HUDEP-2 (cell line): ENCODE measurements around the gene GPR17.

Experiments
- DNase-seq, 76 experiments: peaks; one replicate each; lab custom pipeline; 2025; ENCODE audit not compliant: unreplicated experiment in 76 of 76; lab: John Stamatoyannopoulos, UW

Gene GPR17, protein sequence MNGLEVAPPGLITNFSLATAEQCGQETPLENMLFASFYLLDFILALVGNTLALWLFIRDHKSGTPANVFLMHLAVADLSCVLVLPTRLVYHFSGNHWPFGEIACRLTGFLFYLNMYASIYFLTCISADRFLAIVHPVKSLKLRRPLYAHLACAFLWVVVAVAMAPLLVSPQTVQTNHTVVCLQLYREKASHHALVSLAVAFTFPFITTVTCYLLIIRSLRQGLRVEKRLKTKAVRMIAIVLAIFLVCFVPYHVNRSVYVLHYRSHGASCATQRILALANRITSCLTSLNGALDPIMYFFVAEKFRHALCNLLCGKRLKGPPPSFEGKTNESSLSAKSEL

DNA sequence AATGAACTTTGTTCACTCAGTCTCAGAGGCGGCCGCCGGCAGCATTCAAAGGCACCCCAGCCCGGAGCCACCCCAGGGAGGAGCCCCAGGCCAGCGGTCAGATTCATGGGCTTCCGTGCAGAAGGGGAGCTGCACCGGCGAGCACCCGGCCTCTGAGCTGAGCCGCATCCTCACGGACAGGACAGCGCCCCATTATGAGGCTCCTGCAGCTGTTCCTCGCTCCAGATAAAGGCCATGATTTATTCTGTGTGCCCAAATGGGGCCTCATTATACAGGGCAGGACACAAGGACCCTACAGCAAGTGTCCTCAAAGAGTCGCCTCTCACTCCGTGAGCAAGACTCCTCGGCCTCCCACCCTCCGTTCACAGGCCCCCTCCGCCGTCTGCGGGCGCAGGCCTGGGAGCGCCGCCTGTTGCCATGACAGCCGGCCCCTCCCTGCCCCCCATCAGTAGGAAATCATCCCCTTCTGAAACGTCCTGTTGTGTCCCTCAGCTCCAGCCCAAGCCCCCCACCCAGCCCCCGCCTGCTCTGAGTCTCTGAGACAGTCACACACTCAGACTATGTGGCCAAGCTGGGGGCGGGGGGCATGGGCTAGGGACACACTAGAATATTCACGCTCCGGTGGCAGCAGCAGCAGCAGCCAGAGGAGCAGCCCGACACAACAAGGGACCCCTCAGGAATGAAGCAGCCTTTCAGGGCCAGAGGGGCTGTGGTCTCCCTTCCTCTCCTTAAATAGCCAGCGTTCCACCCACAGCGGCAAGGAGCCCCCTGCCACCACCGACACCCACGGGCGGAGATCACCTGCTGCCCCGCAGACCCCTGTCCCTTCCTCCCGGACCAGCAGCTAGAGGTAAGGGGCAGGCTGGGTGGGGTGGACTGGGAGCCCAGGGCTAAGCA lies at the start of gene GPR17:
GPR17 (plus strand) TSS at position 759 of the 897 bp plus-strand sequence. CDS start 4,583 bp downstream, outside the sequence.
- no peak for DNase-seq

DNA sequence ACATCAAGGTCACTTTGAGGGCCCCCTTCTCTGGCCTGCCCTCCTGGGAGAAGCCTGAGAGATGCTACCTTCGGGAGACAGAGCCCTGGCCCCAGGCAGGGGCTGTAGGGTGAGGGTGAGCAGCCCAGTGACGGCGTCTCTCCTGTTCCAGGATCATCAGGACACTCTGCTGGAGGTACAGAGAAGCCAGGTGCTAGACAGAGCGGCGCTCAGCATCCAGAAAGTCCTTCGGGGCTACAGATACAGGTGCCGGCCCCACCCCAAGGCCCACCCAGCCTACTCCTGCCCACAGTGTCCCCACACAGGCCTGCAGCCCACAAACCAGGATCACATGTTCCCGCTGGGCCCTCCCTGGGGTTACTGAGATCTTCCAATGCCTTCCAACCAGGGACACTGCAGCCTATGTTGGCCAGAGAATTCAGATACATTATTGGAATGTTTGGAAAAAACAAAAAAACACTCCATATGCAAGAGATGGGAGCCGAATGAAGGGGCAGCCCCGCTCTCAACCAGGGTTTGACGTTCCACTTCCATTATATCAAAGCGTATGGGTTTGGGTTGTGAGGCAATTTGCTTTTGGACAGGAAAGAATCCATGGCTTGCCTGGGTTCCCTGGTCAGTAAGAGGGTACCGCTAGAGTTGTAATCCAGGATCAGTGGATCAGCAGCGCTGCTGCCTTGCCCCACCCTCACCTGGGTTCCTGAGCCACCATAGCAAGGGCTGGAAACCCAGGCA lies 49.5 kb upstream of the GPR17 start:
- no peak for DNase-seq

DNA sequence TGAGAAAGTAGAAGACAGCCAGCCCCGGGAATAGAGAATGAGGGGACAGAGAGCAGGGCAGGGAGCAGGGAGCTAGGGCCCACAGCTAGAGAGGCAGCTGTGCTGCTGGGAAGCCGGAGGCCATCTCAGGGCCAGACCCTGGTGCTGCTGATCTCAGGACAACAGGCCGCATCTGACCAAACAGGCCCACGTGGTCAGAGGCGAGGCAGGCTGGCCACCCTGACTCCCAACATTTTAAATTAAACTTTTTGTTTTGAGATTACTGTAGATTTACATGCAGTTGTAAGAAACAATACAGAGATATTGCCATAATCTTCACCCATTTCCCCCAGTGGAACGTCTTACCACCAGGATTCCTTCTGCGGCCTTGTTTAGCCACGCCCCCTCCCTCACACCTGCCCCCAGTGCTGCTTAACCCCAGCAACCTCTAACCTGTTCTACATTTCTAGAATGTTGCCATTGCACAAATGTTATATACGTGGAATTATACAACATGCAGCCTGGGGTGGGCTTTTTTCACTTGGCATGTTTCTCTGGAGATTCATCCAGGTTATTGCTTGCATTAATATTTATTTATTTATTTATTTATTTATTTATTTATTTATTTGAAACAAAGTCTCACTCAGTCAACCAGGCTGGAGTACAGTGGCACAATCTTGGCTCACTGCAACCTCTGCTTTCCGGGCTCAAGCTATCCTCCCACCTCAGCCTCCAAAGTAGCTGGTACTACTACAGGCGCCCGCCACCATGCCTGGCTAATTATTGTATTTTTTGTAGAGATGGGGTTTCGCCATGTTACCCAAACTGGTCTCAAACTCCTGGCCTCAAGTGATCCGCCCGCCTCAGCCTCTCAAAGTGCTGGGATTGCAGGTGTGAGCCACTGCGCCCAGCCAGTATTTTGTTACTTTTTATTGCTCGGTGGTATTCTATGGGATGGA lies 48.6 kb upstream of the GPR17 start:
- no peak for DNase-seq

DNA sequence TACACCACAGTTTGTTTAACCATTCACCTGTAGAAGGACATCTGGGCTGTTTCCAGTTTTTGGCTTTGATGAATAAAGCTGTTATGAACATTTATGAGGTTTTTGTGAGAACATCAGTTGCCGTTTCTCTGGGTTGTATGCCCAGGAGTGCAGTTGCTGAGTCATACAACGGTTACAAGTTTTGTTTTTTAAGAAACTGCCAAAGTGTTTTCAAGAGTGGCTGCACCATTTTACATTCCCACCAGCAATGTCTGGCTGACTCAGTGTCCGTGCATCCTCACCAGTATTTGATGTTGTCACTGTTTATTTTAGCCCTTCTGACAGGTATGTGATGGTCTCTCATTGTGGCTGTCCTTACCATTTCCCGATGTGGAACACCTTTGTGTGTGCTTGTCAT lies 48.0 kb upstream of the GPR17 start:
- no peak for DNase-seq

DNA sequence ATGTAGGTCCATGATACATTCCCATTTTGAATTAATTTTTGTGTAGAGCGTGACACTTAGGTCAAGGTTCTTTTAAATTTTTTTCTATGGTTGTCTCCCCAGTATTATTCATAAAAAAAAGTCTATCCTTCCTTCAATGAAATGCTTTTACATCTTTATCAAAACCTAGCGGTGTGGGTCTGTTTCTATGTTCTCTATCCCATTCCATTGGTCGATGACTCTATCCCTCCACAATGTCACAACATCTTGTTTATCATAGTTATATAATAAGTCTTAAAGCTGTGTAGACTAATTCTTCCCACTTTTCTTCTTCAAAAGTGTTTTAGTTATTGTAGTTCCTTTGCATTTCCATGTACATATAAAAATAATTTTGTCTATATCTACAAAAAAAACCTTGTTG lies 47.2 kb upstream of the GPR17 start:
- no peak for DNase-seq

DNA sequence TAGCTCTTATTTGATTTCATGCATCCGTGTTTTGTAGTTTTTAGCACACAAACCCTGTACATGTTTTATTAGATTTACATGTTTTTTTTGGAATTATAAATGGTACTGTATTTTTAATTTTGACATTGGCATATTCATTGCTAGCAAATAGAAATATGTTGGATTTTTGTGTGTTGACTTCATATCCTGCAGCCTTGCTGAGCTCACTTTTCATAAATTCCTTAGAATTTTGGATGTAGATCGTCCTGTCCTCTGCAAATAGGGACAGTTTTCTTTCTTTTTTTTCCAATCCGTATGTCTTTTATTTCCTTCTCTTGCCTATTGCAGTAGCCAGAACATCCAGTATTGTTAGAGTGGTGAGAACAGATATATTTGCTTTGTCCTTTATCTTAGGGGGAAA lies 46.7 kb upstream of the GPR17 start:
- no peak for DNase-seq

DNA sequence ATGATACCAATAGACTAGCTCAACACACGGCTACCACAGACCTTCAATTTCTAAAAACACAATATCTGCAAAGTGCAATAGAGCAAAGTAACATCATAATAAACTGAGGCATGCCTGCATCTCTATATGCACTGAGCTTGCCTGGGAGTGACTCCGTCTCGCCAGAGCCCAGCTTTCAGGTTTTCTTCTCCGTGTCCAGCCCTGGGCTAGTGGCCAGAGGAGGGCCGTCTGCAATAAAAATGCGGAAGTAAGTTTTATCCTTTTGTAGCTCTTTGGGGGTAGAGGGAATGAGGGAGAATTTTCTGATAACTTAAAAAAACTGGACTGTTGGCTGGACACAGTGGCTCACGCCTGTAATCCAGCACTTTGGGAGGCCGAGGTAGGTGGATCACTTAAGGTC lies 41.0 kb upstream of the GPR17 start:
- no peak for DNase-seq

DNA sequence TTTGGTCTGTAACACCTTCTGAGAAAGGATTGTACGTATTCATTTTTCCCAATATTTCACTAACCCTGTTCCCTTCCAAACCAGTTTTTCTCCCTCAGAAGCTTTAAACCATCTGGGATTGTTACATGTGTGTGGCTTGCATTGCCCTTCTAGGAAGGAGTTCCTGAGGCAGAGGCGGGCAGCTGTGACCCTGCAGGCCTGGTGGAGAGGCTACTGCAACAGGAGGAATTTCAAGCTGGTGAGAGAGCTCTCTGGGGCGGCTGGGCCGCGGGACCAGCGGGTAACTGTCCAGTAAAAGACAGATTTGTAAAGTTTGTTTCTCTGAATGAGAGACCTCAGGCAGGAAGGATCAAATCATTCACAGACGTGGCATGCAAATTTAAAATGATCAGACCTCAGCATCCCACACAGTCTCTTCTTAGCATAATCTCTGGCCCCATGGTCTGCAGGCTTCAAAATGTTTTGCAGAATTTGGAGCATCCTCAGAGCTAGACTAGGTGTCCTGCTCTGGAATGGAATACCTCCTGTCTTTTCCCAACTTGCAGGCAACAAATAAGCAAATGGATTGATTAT lies 40.2 kb upstream of the GPR17 start:
- no peak for DNase-seq

DNA sequence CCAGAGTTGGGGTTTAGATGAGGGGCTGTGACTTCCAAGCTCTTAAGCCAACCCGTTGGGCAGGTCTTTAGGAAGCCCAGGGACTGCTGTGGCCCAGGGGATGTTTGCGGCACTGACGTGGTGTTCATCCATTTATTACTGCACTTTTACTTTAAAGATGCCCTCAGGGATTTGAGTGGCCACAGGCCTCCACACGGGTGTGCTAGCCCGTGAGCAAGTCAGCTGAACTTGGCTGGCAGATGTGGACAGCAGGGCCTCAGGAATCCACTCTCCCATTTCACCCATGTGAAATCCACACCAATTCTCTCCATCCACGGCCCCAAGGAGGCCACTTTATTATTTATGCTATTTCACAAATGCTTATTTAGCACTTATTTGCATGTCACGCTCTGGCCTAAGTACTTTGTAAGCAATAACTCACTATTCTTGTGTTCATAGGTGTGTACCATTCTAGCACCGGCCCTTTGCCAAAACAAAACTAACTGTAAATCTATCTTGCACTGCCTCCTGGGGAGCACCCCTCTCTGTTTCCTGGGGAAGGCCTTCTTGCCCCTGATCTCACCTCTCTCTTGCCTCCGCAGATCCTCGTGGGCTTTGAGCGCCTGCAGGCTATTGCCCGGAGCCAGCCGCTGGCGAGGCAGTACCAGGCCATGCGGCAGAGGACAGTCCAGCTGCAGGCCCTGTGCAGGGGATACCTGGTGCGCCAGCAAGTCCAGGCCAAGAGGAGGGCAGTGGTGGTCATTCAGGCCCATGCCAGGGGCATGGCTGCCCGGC lies 39.1 kb upstream of the GPR17 start:
- no peak for DNase-seq

DNA sequence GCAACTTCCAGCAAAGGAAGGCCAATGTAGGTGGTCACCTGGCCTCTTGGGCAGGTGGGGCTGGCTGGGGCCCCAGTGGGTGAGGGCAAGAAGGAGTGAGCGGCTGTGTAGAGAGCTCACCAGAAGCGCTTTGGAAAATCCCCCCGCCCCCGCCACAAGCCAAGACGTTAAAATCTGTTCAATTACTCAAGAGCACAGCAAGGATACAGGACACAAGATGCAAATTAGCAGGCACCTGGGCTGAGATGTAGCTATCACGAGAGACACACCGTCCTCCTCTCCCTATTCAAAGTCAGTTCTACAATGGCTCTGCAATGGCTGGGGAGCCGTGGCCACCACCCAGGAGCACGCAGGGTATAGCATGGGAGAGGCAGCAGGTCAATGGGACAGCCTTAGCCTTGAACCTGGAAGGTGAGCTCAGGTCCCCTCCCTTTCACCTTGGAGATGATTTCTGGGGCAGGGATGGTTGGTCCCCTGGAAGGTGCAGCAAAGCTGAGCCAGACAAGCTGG lies 38.5 kb upstream of the GPR17 start:
- no peak for DNase-seq

DNA sequence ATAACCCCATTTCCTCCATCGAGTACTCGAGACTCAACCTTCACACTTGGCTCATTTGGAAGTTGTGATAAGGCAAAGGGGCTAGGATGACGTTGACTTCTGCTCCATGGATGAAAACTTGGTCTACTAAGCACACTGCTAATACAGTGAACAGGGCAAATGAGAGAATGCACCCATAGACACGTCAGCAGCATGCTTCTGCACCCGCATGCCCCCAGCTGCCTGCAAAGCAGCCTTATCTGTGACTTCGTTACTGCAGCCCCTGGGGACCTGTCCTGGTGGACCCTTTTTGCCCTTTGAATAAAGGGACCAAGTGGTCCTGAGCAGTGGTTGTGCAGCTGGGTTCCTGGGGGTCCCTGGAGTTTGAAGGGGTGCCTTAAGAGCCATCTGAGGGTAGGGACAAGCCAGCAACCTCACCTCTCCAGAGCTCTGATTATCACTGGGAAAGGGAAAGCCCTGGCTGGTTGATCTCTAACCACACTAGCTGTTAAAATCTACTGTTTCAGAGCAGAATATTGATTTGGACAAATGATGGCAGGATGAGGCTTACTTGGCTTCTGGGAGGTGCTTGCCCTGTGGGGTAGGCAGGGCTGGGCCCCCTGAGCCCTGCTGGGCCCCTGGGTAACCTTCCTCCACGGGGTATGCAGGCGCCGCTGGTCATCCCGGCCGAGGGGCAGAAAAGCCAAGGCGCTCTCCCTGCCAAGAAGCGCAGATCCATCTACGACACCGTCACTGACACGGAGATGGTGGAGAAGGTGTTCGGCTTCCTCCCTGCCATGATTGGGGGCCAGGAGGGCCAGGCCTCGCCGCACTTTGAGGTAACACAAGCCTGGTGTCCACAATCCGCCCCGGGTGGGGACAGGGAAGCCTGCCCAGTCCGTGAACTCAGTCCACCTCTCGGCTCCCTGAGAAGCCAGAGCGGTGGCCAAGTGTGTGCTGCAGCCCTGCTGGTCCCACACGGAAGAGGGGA lies 37.6 kb upstream of the GPR17 start:
- DNase-seq = no peak

DNA sequence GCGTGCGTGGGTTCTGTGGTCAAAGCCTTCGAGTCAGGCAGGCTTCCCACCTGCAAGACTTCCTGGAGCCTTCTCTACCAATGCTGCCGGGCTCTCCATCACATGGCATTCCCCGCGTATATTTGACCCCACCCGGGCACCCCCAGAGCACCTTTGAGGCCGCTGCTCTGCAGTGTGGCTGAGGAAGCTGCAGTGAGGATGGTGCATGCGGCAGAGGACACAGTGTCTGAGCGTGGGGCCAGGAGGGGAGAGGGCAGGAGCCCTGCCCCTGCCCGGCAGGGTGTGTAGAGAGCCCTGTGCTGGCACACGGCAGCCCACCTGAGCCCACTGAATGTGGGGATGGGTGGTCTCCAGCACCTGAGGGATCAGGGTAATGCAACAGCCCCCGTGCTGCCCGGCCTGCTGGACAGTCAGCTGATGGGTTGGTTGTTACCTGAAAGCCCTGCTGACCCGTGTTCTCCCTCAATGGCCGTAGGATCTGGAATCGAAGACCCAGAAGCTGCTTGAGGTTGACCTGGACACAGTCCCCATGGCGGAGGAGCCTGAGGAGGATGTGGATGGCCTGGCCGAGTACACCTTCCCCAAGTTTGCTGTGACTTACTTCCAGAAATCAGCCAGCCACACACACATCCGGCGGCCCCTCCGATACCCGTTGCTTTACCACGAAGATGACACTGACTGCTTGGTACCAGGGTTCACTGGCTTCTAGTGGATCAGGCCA lies 36.8 kb upstream of the GPR17 start:
- no peak for DNase-seq

DNA sequence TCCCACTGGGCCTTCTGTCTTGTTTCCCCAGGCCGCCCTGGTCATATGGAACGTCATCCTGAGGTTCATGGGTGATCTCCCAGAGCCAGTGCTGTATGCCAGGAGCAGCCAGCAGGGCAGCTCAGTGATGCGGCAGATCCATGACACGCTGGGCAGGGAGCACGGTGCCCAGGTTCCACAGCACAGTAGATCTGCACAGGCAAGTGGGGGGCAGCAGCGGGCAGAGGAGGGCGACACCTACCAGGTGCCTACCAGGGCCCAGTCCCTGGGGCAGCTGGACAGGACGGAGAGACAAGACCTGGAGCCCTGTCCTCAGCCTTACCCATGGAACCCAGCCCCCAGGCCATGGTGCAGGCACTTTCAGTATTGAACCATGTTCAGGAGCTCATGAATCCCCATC lies 36.1 kb upstream of the GPR17 start:
- no peak for DNase-seq

DNA sequence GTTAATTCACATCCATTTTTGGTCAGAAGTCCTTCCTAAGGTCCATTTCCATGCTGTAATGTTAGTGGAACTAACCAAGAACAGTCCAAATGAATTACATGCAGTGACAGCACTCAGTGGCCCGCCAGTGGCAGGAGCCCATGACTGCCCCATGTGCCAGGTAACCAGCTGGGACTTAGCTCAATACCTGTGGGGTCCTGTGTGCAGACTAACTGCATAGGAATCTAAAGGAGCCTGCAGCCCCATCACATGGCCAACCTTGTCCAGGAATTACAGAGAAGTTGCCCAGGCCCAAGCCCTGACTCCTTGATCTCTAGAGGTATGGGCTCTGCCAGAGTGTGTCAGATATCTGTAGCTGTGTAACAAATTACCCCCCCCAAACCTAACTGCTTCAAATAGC lies 35.4 kb upstream of the GPR17 start:
- DNase-seq = no peak

DNA sequence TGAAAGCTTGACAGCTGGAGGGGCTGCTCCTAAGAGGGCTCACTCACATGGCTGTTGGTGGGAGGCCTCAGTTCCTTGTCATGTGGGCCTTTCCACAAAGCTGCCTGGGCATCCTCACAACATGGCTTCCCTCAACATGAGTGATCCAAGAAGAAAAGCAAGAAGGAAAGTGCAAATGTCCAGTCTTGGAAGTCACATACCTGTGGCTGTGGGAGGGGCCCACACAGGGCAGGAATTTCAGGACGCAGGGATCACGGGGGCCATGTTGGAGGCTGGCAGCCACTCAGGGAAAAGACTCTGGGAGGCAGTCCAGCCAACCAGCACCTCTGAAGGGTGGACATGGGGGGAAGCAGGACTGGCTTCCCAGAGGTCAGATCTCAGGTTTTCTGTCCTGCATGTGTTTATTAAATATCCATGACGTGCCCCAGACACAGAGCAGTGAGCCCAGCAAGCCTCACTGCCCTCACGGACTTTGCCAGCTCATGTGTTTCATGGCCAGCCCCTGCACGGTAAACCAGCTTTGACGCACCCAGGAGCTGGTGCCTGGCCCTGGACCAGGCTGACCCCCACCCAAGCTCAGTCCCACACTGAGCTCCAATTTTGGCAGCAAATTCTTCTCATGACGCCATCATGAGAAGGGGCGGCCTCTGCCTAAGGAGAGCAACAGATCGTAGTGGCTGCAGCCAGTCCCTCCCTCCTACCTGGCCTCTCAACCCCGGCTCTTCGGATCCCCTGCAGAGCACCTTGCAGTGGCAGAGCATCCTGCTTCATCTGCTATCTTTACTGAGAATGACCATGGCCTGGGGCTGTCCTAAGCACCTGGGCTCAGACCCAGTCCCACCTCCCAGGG lies 34.7 kb upstream of the GPR17 start:
- no peak for DNase-seq

DNA sequence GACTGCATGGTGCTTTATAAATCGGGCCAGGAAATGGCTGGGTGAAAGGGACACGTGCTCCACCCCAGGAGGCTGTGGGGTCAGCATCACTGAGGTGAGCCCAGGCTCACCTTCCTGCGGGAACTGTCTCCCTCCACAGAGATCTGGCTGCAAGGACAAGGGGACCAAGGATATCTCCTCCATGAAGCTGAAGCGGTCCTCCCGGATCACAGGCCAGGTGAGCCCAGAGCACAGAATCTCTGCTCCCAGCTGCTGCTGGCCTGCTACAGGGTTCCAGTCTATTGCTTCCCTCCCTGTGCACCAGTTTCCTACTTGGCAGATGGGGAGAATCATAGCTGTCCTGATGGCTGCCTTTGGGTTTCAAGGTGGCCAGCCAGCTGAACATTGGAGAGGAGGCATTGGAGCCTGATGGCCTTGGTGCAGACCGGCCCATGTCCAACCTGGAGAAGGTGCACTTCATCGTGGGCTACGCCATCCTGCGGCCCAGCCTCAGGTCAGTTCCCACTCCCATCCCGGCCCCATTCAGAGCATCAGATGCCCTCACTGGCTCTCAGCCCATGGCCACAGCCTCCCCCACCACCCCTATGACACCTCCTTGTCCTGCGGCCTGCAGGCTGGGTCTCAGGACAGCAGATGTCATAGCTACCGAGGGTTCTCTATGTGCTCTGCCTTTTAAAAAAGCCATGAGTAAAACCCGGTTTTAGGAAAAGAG lies 33.7 kb upstream of the GPR17 start:
- no peak for DNase-seq
